GM21515 (cell line): ENCODE results near the gene OR4K5.
"Not testable (repeated sequence)": the region's sequence is repeated elsewhere in the genome, so short reads cannot be mapped to it uniquely, and the experiment has no call there.

ENCODE experiments used
- ATAC-seq: cut with Tn5 transposase; IDR thresholded peaks from one replicate; pipeline ENCODE4 v1.9.1; 2021; ENCODE audit not compliant: unreplicated experiment

The OR4K5 gene, protein sequence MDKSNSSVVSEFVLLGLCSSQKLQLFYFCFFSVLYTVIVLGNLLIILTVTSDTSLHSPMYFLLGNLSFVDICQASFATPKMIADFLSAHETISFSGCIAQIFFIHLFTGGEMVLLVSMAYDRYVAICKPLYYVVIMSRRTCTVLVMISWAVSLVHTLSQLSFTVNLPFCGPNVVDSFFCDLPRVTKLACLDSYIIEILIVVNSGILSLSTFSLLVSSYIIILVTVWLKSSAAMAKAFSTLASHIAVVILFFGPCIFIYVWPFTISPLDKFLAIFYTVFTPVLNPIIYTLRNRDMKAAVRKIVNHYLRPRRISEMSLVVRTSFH

DNA sequence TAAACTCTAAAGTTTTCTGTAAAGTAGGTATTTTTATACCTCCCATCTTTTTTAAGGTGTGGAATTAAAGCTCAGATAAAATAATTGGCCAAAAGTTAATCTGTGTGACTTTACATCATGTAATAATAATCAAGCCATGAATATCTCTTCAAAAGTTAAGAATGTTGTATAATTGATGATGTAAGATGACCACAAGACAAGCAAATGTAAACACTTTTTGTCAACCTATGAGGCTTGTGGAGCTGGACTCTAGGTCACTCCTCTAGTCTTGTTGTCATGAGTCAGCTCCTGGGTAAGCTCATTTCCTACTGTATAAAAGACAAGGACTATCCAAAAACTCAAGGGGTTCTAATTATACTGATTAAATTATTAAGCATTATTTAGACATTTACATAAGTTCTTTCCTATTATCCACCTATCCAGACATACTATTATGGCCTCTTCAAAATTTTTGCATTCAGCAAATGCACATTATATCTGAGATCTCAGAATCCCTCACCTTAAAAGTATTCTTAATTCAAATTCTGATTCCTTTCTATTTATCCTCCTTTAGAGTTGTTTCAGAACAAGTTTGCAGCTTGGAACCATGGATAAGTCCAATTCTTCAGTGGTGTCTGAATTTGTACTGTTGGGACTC is at the start of gene OR4K5:
TSS of gene OR4K5 (plus strand) at position 587 of the 637 bp plus-strand sequence. CDS start at position 587, 0 bp downstream.
- no peak for ATAC-seq

DNA sequence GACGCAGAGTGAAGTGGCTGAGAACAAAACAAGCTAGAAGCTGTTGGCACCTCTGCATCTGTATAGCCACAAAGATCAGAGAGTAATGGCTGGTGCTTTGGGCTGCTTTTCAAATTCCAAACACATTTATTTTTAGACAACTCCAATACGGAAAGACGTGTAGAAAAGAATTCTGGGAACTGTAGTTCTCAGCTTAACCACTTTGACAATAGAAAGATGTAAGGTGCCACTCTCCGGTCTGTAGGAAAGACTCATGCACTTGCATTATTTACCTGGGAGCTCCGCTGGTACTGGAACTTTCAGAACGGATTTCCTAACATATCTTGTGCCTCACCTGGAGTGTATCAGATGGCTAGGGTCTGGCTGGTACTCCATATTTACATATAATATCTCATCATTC is 47.2 kb upstream of the OR4K5 start:
- ATAC-seq, result no peak

DNA sequence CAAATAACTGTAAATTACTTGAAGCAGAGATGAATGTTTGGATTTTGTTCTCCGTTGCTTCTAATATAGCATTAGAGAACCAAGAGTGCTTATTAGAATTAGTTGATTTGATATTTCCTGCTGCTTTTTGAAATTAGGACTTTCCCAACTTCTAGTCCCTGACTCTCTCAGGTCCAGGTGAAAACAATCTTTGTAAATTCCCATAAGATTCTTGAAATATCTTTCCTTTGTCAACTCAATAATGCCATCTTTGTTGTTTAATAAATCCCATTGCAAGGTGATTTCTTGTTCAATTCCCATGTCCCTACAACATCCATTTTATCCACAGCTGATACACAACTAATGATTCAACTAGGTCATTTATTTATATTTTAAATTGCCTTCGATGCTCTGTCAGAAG is 45.6 kb upstream of the OR4K5 start, which contains the start of gene OR4K2:
TSS of gene OR4K2 (plus strand) at position 301 of the 400 bp plus-strand sequence. CDS start 1,126 bp downstream, outside the sequence.
- ATAC-seq, result no peak

DNA sequence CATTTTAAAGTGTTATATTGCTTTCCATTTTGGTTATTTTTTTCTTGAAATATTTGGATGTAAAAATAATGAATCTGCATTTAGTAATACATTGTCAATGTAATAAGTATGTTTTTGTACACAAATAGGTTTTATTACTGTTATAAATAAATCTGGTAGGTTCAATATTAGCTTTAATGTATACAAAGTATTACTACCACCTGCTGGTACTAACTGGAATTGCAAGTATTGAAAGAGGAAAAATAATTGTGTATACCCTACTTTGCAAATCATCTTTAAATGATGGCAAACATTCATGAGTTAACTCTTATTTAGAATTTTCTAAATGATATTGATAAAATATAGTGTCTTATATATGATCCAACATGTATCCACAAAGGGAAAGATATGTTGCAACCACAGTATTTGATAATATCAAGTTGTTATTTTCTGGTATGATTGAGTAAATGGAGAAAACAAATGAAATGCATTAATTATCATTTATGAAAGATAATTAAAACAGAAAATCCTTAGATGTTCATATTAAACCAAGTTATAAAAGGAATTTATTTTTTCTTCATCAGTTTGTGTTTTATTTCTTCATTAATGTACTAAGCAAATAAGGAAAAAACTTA is 42.3 kb upstream of the OR4K5 start:
- no peak for ATAC-seq

DNA sequence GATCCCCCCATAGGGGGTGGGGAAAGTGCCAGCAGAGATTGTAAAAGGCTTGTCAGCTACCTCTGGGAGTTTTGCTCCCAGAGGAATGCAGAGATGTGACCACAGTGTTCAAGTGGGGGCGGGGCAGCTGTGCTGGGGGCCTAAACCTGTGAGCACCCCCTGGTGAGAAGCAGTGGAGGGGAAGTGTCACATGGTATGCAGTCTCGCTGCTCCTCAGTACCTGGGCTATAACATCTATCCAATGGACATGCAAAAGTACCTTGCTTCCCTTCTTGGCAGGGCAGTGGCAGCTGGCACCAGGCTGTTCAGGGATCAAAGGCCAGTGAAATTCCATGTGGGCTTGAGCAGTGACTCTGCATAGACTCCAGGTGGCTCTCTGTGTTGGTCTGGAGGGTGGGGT is 25.1 kb upstream of the OR4K5 start:
- ATAC-seq, result no peak

DNA sequence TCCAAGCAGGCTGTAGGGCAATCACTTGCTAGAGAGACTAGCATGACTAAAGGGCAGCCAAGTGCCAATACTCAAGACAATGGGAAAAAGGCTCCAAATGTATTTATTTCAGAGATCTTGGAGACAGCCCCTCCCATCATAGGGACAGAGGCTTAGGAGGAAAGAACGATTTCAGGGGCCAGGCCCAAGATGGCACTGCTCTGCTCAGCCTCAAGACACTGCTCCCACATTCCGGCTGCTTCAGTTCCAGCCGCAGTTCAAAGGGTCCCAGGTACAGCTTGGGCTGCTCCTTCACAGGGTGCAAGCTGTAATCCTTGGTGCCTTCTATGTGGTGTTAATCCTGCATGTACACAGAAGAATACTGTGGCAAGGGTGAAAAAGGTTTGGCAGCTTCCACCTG is 19.4 kb upstream of the OR4K5 start:
- no peak for ATAC-seq

DNA sequence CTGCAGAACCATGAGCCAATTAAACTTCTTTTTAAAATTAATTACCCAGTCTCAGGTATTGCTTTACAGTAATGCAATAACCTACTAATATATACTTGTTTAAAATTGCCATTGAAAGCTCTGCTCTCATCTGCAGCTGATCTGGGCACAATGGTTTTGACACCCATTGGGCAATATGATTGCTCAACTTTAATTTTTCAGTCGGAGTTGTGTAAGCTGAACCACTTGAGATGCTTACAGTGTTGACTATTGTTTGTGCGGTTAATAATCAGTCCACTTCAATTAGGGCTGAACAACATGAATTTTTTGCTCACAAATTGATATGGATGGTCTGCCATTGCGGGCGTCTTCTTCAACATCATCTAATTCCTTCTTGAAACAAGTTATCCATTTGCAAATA is 18.0 kb upstream of the OR4K5 start:
- no peak for ATAC-seq

DNA sequence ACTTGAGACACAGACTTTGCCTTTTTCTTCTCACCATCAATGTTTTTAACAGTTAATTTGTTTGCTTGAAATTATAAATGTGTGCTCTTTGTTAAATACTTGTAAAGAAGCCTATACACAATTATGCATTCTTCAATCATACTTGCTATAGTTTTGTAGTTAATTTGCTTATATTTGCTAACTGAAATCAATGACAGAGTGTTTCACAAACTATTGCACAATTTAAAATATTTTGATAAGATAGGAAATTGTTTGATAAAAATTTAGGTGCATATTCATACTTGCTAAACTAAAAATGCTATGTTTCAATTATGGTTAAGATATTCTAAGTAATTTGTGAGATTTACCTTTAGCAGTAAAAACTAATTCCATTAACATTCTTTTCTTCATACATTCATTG is 13.7 kb upstream of the OR4K5 start:
- no peak for ATAC-seq

DNA sequence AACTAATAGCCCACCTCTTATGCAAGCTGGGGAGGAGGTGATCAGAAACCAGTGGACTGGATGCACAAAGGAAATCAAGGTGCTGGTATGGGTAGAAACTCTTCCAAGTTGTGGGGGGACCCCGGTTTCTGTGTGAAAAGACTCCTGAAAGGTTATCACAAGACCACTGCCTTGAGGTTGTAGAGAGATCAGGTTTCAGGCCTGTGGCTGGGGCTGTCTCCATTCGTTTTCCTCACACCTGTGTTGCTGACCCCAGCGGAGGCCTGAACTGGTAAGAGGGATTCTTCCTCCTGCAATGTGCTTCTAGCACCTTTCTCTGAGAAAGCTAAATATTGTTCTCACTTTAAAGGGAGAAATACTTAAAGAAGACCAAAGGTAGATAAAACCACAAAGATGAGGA is 9.3 kb upstream of the OR4K5 start:
- ATAC-seq, result no peak

DNA sequence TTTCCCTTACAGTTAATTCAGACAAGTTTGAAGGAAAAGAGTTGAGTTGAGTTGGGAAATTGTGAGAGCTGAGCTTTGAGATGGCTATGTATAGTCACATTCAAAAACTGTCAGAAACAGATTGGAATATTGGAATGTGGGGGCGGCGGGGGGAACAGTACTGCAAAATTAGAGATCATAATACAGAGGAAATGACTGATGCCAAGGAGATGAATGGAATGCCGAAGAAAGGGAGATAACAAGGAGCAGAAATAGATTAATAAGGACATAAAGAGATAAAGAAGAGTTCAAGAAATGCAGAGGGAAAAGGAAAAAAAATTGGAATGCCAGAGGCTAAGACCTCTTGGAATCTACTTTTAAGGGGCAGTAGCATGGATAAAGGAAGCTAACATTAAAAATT is 3.2 kb upstream of the OR4K5 start:
- no peak for ATAC-seq

DNA sequence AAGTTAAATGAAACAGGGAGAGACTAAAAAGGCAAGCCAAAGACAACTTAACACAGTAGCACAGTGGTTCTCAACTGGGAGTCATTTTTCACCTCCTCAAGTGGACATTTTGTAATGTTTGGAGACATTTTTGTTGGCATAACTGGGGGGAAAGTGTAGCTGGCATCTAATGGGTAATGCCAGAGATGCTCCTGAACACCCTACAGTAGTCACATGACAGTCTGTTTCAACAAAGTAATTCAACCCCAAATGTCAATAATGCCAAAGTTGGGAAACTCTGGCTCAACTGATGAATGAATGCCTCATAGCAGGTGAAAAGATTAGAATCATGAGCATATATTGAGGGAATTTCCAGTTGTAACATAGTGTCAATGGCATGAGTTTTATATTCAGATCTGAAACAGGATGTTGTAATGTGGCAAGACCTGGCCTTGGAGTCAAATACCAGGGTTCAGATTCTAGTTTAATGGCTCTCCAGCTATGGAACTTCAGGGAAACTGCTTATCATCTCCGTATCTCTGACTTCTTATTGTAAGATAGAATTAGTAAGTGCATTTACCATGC is 2.4 kb upstream of the OR4K5 start:
- ATAC-seq, result no peak

DNA sequence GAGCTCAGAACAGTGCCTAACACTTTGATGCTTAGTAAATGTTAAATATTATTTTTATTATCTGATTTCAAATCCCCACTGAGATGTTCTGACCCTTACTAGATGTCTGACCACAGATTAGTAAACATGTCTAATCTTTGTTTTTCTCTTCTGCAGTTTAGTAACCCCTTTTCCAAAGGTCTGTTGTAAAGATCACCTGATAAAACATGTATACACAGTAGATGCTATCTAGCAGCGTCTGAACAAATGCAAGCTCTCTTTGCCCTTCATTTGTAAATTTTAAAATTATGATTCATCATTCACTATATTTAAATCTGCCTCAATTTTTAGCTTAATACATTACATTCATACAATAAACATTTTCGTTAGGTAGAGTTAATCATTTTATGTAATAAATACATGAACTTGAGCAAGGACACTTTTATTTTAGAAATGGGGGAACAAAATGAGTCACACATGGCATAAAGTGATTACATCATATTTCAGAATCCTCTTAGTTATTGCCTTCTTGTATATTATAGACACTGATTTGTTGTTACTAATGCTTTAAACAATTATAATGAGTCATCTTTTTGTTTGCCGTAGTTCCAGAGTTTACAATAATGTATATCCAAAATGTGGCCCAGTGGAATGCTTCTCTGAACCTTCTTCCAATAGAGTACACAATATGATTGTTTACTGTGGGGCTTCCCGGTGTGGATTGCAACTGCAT is 1.7 kb upstream of the OR4K5 start:
- no peak for ATAC-seq

DNA sequence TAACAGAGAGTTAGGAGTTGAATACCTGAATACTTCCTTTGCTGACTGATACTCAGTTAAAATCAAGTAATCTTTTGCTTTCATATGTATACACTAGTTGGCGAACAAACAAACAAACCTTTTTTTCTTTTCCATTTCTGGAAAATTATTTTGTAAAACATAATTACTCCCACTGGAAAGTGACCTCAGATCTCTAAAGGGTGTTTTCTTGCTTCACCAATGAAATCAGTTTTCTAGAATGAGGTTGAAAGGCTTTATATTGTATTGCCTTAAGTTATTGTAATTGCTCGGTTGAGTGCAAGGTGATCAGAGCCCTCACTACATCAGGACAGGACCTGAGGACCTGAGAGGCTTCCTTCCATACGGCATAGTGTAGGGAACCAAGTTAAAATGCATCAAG is 10.2 kb downstream of the OR4K5 start, which contains the start of gene OR4K1:
TSS of gene OR4K1 (plus strand) at position 301 of the 400 bp plus-strand sequence. CDS start 4,750 bp downstream, outside the sequence.
- no peak for ATAC-seq

DNA sequence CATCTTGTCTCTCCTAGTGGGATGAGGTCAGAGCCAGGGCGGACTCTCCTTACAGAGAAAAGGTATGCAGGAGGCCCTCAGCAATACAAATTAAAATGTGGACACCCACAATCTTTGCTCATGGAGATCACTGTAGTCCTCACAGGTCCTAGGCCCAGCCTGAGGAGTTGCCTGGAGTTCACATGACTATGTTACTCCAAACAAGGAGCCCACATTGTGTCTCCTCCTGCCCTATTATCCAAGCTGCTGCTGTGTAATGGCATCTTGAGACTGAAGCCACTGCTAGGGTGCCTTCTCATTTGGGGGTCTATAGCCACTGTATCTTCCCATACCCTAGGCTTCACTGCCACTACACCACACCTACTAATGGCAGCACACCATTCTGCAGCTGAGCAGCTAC is 21.3 kb downstream of the OR4K5 start:
- no peak for ATAC-seq

DNA sequence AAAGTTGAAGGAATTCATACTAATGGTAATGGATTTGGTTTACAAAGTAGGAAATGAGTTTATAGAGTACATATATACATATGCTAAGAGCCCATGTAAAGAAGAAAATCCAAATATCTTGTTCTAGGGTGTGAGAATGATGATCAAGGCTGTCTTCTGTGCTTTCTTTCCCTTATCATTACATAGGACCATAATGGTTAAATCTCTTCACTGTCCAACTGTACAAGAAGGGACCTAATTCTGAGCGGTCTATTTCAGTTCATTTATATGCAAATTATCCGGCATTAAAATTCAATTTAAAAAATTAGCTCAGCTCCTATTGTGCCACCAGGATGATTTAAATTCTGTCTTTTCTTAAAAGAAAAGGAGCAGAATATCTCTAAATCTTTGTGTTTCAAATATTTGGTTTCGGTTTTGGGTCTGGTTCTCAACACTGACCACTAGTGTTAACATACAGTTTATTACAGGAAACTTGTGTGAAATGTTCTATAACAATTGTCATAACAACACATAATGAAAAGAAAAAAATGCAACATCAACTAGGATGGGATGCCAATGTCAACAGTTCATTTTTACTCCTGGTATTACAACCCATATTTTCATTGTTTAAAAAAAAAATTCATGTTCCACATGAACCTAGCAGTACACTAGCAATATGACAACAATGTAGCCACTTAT is 27.1 kb downstream of the OR4K5 start:
- no peak for ATAC-seq

DNA sequence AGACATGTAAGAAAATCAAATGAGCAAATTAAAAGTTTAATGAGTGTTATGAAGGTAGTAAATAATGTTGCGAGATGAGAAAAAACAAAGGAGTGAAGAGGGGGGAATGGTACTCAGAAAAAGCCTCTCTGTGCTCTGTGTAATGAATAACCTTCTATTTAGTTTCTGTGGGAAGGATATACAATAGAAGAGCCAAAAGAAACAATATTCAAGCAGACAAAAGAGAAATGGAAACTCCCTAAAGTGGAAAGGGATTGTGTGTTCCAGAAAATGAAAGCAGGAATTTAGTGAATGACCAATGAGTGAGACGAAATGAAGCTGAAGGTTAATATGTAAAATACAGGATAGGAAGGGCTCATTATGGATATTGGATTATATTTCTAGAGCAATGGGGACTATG is 28.8 kb downstream of the OR4K5 start:
- no peak for ATAC-seq

DNA sequence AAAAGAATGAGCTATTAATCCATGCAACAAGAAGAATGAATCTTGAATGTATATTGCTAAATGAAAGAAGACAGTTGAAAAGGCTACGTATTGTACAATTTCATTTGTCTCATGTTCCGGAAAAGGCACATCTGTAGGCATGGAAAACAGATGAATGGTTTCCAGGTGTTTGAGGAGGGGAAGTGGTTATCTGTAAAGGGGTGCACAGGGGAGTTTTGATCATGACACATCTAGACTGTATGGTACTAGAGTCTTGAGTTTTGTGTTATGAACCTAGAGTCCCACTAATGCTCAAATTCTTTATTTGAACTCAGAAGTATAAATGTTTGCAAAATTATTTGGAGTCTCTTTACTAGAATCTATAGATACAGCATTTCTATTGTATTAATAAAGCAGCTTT is 49.3 kb downstream of the OR4K5 start:
- ATAC-seq, result not testable (repeated sequence)
